ENCODE measurements around the gene NMT1. TPM values are rescaled to one million over a fixed set of nuclear protein-coding genes. Genes with fewer than 3 reads are reported as not detected.

Gene NMT1
- total RNA-seq, 3 donors from 2014 or later (not counting 1 experiment from before 2014, with no cell fraction given), result 56.6 to 94.7 (median 77.6) TPM

GRCh38 chr17:45077643-45078042 lies 16.5 kb downstream of the NMT1 start:
- intact Hi-C loops (cut with micrococcal nuclease), result no loop called here
- Histone ChIP-seq H3K9me3 (ENCODE audit: control insufficient read depth, insufficient read depth, low read length) (no peaks in the 10 kb centered on the region), H3K4me3 (ENCODE audit: low read length) (no peak overlapping the region), H3K36me3 (ENCODE audit: control insufficient read depth, insufficient read depth, low read length) (peaks cover 28% of the 10 kb centered on the region), H3K27me3 (ENCODE audit: control insufficient read depth, insufficient read depth, low read length) (no peaks in the 10 kb centered on the region), H3K4me1 (ENCODE audit: control insufficient read depth, insufficient read depth, low read length) (no peaks in the 10 kb centered on the region), H3K27ac (ENCODE audit: low read length) (no peak overlapping the region)
- 49% methylated on average over 3 of the region's 3 CpGs for WGBS (ENCODE audit: insufficient coverage)
- no peaks in the 10 kb centered on the region for H3K9me3 Mint-ChIP-seq
- TF ChIP-seq CTCF (IDR thresholded peaks at IDR 0.05), result no peak
- no peaks in the 10 kb centered on the region for H3K27me3 Mint-ChIP-seq (ENCODE audit: low read depth in 2 of 2)
- peaks cover 14 to 16% of the 10 kb centered on the region in 2 donors for H3K4me1 Mint-ChIP-seq
- no peak for DNase-seq
- no peak overlapping the region for H3K4me3 Mint-ChIP-seq
- ATAC-seq, result no peak
- H3K36me3 Mint-ChIP-seq, result no peaks in the 10 kb centered on the region
- peak overlapping the region; percentile 19 to 36 for H3K27ac Mint-ChIP-seq

- TF ChIP-seq CTCF (IDR thresholded peaks at IDR 0.05), result no peak
- intact Hi-C loops (cut with micrococcal nuclease), result no loop called here
- Histone ChIP-seq H3K4me1 (ENCODE audit: control insufficient read depth, insufficient read depth, low read length) (no peaks in the 10 kb centered on the region), H3K27me3 (ENCODE audit: control insufficient read depth, insufficient read depth, low read length) (no peaks in the 10 kb centered on the region), H3K36me3 (ENCODE audit: control insufficient read depth, insufficient read depth, low read length) (peaks cover 39% of the 10 kb centered on the region), H3K4me3 (ENCODE audit: low read length) (no peak overlapping the region), H3K27ac (ENCODE audit: low read length) (no peak overlapping the region), H3K9me3 (ENCODE audit: control insufficient read depth, insufficient read depth, low read length) (no peaks in the 10 kb centered on the region)
- no peaks in the 10 kb centered on the region for H3K9me3 Mint-ChIP-seq
- DNase-seq (no peak), ATAC-seq (no peak)
- no peaks in the 10 kb centered on the region for H3K27me3 Mint-ChIP-seq (ENCODE audit: low read depth in 2 of 2)
- H3K36me3 Mint-ChIP-seq, result no peaks in the 10 kb centered on the region
- H3K27ac Mint-ChIP-seq, result peak overlapping the region in 1 of 2 donors; percentile 24
- H3K4me3 Mint-ChIP-seq, result no peak overlapping the region
- WGBS (ENCODE audit: insufficient coverage), result 94% methylated on average over 6 of the region's 6 CpGs
- peaks cover 14 to 16% of the 10 kb centered on the region in 2 donors for H3K4me1 Mint-ChIP-seq
Observed at GRCh38 chr17:45081047-45081703, 20.1 kb downstream of the NMT1 start.

- no peaks in the 10 kb centered on the region for H3K36me3 Mint-ChIP-seq
- no peak overlapping the region for H3K4me3 Mint-ChIP-seq
- intact Hi-C loops (cut with micrococcal nuclease), result no loop called here
- no peak for TF ChIP-seq CTCF (IDR thresholded peaks at IDR 0.05)
- no peaks in the 10 kb centered on the region for H3K27me3 Mint-ChIP-seq (ENCODE audit: low read depth in 2 of 2)
- peaks cover under 1% of the 10 kb centered on the region in 2 donors for H3K4me1 Mint-ChIP-seq
- Histone ChIP-seq H3K27me3 (ENCODE audit: control insufficient read depth, insufficient read depth, low read length) (no peaks in the 10 kb centered on the region), H3K9me3 (ENCODE audit: control insufficient read depth, insufficient read depth, low read length) (no peaks in the 10 kb centered on the region), H3K36me3 (ENCODE audit: control insufficient read depth, insufficient read depth, low read length) (peaks cover 80% of the 10 kb centered on the region), H3K4me1 (ENCODE audit: control insufficient read depth, insufficient read depth, low read length) (no peaks in the 10 kb centered on the region), H3K4me3 (ENCODE audit: low read length) (no peak overlapping the region), H3K27ac (ENCODE audit: low read length) (no peak overlapping the region)
- DNase-seq (no peak), ATAC-seq (no peak)
- no peak overlapping the region for H3K27ac Mint-ChIP-seq
- WGBS (ENCODE audit: insufficient coverage), result 95% methylated on average over 4 of the region's 4 CpGs
- no peaks in the 10 kb centered on the region for H3K9me3 Mint-ChIP-seq
Observed at GRCh38 chr17:45086391-45086790, 25.3 kb downstream of the NMT1 start.

Data from natural killer cell (primary cell).